Measurements from ENCODE around the gene QRFP.

DNA sequence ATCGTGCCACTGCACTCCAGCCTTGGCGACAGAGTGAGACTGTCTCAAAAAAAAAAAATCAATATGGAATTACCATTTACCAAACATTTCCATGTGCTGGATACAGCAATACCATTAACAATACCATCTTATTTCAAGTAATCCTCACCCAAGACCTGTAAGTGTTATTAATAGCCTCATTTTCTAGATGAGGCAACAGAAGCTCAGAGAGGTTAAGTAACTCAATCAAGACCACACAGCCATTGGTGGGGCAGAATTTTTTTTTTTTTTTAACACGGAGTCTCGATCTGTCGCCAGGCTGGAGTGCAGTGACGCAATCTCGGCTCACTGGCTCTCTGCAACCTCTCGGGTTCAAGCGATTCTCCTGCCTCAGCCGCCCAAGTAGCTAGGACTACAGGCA is 46.1 kb upstream of the QRFP start:
- no peak for TF ChIP-seq CTCF (IDR thresholded peaks at IDR 0.05)
- TF ChIP-seq POLR2A (IDR thresholded peaks at IDR 0.05): no peak
